HL-60 (cell line): Measurements from ENCODE around the gene SLC16A7.

ENCODE experiments used
- DNase-seq, 2 experiments: peaks; one replicate each; pipeline ENCODE4 v3.0.0-alpha.2; 2010 to 2020; ENCODE audit warnings: low read depth in 1 of 2, low spot score in 1 of 2
- H3K27ac ChIP-seq: fragments of 250-450 bp; sonication (Bioruptor Pico); replicated peaks from 2 replicates; pipeline ENCODE4 v1.5.1; 2020; ENCODE audit warnings: mild to moderate bottlenecking, moderate library complexity
- H3K27me3 ChIP-seq: fragments of 250-450 bp; sonication (Bioruptor Pico); 2 replicates; pipeline ENCODE4 v1.5.1; 2021; ENCODE audit warnings: mild to moderate bottlenecking, moderate library complexity; ENCODE audit not compliant: insufficient read depth, poor library complexity, severe bottlenecking
- H3K4me3 ChIP-seq: replicated peaks from 2 replicates; pipeline ENCODE4 v1.5.1; 2011; ENCODE audit warnings: mild to moderate bottlenecking, control low read depth, low read length; ENCODE audit not compliant: insufficient read depth
- CTCF ChIP-seq: IDR thresholded peaks from one replicate; pipeline ENCODE4 v1.5.1; 2011; ENCODE audit warnings: low read length, control low read depth, inconsistent platforms; ENCODE audit not compliant: insufficient read depth
- GABPA ChIP-seq: IDR thresholded peaks from 2 replicates; pipeline ENCODE4 v1.6.1; 2012; ENCODE audit warnings: low read depth
- POLR2AphosphoS5 ChIP-seq: IDR thresholded peaks from 2 replicates; pipeline ENCODE4 v1.6.1; 2012; ENCODE audit warnings: low read depth
- REST ChIP-seq: IDR thresholded peaks from 2 replicates; pipeline ENCODE4 v1.6.1; 2012; ENCODE audit warnings: low read depth; ENCODE audit not compliant: insufficient replicate concordance
- SPI1 ChIP-seq: IDR thresholded peaks from 2 replicates; pipeline ENCODE4 v1.6.1; 2012; ENCODE audit warnings: low read depth, mild to moderate bottlenecking, borderline replicate concordance

The SLC16A7 gene

GRCh38 chr12:59699421-59700152 is 103.8 kb downstream of the SLC16A7 start:
- no peak for TF ChIP-seq REST
- TF ChIP-seq SPI1 = no peak
- TF ChIP-seq GABPA = no peak
- no peak for TF ChIP-seq CTCF
- no peak overlapping the region for H3K27ac ChIP-seq
- no peak overlapping the region for H3K4me3 ChIP-seq
- peak; percentile 26 to 30 for DNase-seq
- no peaks in the 10 kb centered on the region for H3K27me3 ChIP-seq

GRCh38 chr12:59700153-59700450 is 104.3 kb downstream of the SLC16A7 start:
- no peak overlapping the region for H3K27ac ChIP-seq
- no peak overlapping the region for H3K4me3 ChIP-seq
- TF ChIP-seq POLR2AphosphoS5 (no peak), GABPA (no peak), SPI1 (no peak), REST (no peak), CTCF (no peak)
- DNase-seq = no peak
- no peaks in the 10 kb centered on the region for H3K27me3 ChIP-seq

- H3K27ac ChIP-seq = no peak overlapping the region
- TF ChIP-seq POLR2AphosphoS5 (no peak), REST (no peak), CTCF (no peak), GABPA (no peak), SPI1 (no peak)
- H3K4me3 ChIP-seq = no peak overlapping the region
- H3K27me3 ChIP-seq = no peaks in the 10 kb centered on the region
- DNase-seq = no peak
Observed at GRCh38 chr12:59708064-59708463, 112.2 kb downstream of the SLC16A7 start.
